ENCODE data around the gene MSI2.

MSI2 gene

GRCh38 chr17:57377094-57377493 lies 120.8 kb downstream of the MSI2 start:
- Histone ChIP-seq H3K27ac (ENCODE audit: low read depth, low read length) (no peak overlapping the region), H3K9ac (ENCODE audit: low read length) (no peak overlapping the region), H3K4me3 (ENCODE audit: low read length) (no peak overlapping the region), H3K4me1 (ENCODE audit: control insufficient read depth, insufficient read depth, low read length) (no peaks in the 10 kb centered on the region), H3K27me3 (ENCODE audit: control insufficient read depth, insufficient read depth, low read length) (no peaks in the 10 kb centered on the region), H3K36me3 (ENCODE audit: control insufficient read depth, insufficient read depth, low read length) (peaks cover 3% of the 10 kb centered on the region)

- no peaks in the 10 kb centered on the region for H3K36me3 ChIP-seq (ENCODE audit: control insufficient read depth, insufficient read depth, low read length)
- H3K27me3 ChIP-seq (ENCODE audit: control insufficient read depth, insufficient read depth, low read length) = no peaks in the 10 kb centered on the region
- no peak overlapping the region for H3K27ac ChIP-seq (ENCODE audit: low read depth, low read length)
- H3K4me1 ChIP-seq (ENCODE audit: control insufficient read depth, insufficient read depth, low read length) = no peaks in the 10 kb centered on the region
- no peak overlapping the region for H3K4me3 ChIP-seq (ENCODE audit: low read length)
- no peak overlapping the region for H3K9ac ChIP-seq (ENCODE audit: low read length)
Measured at GRCh38 chr17:57379237-57379894, 123.0 kb downstream of the MSI2 start.

GRCh38 chr17:57379895-57380434 lies 123.6 kb downstream of the MSI2 start:
- H3K9ac ChIP-seq (ENCODE audit: low read length) = no peak overlapping the region
- H3K4me1 ChIP-seq (ENCODE audit: control insufficient read depth, insufficient read depth, low read length) = no peaks in the 10 kb centered on the region
- no peak overlapping the region for H3K4me3 ChIP-seq (ENCODE audit: low read length)
- H3K36me3 ChIP-seq (ENCODE audit: control insufficient read depth, insufficient read depth, low read length) = no peaks in the 10 kb centered on the region
- no peaks in the 10 kb centered on the region for H3K27me3 ChIP-seq (ENCODE audit: control insufficient read depth, insufficient read depth, low read length)
- H3K27ac ChIP-seq (ENCODE audit: low read depth, low read length) = no peak overlapping the region

- H3K36me3 ChIP-seq (ENCODE audit: control insufficient read depth, insufficient read depth, low read length) = no peaks in the 10 kb centered on the region
- no peaks in the 10 kb centered on the region for H3K27me3 ChIP-seq (ENCODE audit: control insufficient read depth, insufficient read depth, low read length)
- no peak overlapping the region for H3K27ac ChIP-seq (ENCODE audit: low read depth, low read length)
- no peak overlapping the region for H3K9ac ChIP-seq (ENCODE audit: low read length)
- H3K4me3 ChIP-seq (ENCODE audit: low read length) = no peak overlapping the region
- H3K4me1 ChIP-seq (ENCODE audit: control insufficient read depth, insufficient read depth, low read length) = no peaks in the 10 kb centered on the region
Measured at GRCh38 chr17:57381498-57381897, 125.2 kb downstream of the MSI2 start.

- Histone ChIP-seq H3K4me1 (ENCODE audit: control insufficient read depth, insufficient read depth, low read length) (no peaks in the 10 kb centered on the region), H3K27ac (ENCODE audit: low read depth, low read length) (no peak overlapping the region), H3K36me3 (ENCODE audit: control insufficient read depth, insufficient read depth, low read length) (no peaks in the 10 kb centered on the region), H3K4me3 (ENCODE audit: low read length) (no peak overlapping the region), H3K9ac (ENCODE audit: low read length) (no peak overlapping the region), H3K27me3 (ENCODE audit: control insufficient read depth, insufficient read depth, low read length) (no peaks in the 10 kb centered on the region)
Measured at GRCh38 chr17:57384219-57384618, 127.9 kb downstream of the MSI2 start.

GRCh38 chr17:57385975-57386374 lies 129.7 kb downstream of the MSI2 start:
- no peak overlapping the region for H3K9ac ChIP-seq (ENCODE audit: low read length)
- H3K27me3 ChIP-seq (ENCODE audit: control insufficient read depth, insufficient read depth, low read length) = no peaks in the 10 kb centered on the region
- no peak overlapping the region for H3K4me3 ChIP-seq (ENCODE audit: low read length)
- no peaks in the 10 kb centered on the region for H3K36me3 ChIP-seq (ENCODE audit: control insufficient read depth, insufficient read depth, low read length)
- no peaks in the 10 kb centered on the region for H3K4me1 ChIP-seq (ENCODE audit: control insufficient read depth, insufficient read depth, low read length)
- no peak overlapping the region for H3K27ac ChIP-seq (ENCODE audit: low read depth, low read length)

- H3K27me3 ChIP-seq (ENCODE audit: control insufficient read depth, insufficient read depth, low read length) = no peaks in the 10 kb centered on the region
- no peaks in the 10 kb centered on the region for H3K36me3 ChIP-seq (ENCODE audit: control insufficient read depth, insufficient read depth, low read length)
- H3K4me3 ChIP-seq (ENCODE audit: low read length) = no peak overlapping the region
- no peak overlapping the region for H3K27ac ChIP-seq (ENCODE audit: low read depth, low read length)
- no peaks in the 10 kb centered on the region for H3K4me1 ChIP-seq (ENCODE audit: control insufficient read depth, insufficient read depth, low read length)
- no peak overlapping the region for H3K9ac ChIP-seq (ENCODE audit: low read length)
Measured at GRCh38 chr17:57387575-57387974, 131.3 kb downstream of the MSI2 start.

GRCh38 chr17:57388131-57388725 lies 131.9 kb downstream of the MSI2 start:
- no peak overlapping the region for H3K27ac ChIP-seq (ENCODE audit: low read depth, low read length)
- no peak overlapping the region for H3K4me3 ChIP-seq (ENCODE audit: low read length)
- H3K36me3 ChIP-seq (ENCODE audit: control insufficient read depth, insufficient read depth, low read length) = no peaks in the 10 kb centered on the region
- H3K27me3 ChIP-seq (ENCODE audit: control insufficient read depth, insufficient read depth, low read length) = no peaks in the 10 kb centered on the region
- H3K9ac ChIP-seq (ENCODE audit: low read length) = no peak overlapping the region
- H3K4me1 ChIP-seq (ENCODE audit: control insufficient read depth, insufficient read depth, low read length) = no peaks in the 10 kb centered on the region

GRCh38 chr17:57389473-57389872 lies 133.2 kb downstream of the MSI2 start:
- H3K27me3 ChIP-seq (ENCODE audit: control insufficient read depth, insufficient read depth, low read length) = no peaks in the 10 kb centered on the region
- H3K27ac ChIP-seq (ENCODE audit: low read depth, low read length) = no peak overlapping the region
- H3K9ac ChIP-seq (ENCODE audit: low read length) = no peak overlapping the region

GRCh38 chr17:57391076-57391825 lies 134.9 kb downstream of the MSI2 start:
- H3K4me1 ChIP-seq (ENCODE audit: control insufficient read depth, insufficient read depth, low read length) = no peaks in the 10 kb centered on the region
- no peak overlapping the region for H3K27ac ChIP-seq (ENCODE audit: low read depth, low read length)
- no peak overlapping the region for H3K9ac ChIP-seq (ENCODE audit: low read length)
- no peaks in the 10 kb centered on the region for H3K36me3 ChIP-seq (ENCODE audit: control insufficient read depth, insufficient read depth, low read length)
- H3K4me3 ChIP-seq (ENCODE audit: low read length) = no peak overlapping the region
- H3K27me3 ChIP-seq (ENCODE audit: control insufficient read depth, insufficient read depth, low read length) = no peaks in the 10 kb centered on the region

More at GRCh38 chr17:57389473-57389872, 133.2 kb downstream of the MSI2 start:
- H3K4me1 ChIP-seq (ENCODE audit: control insufficient read depth, insufficient read depth, low read length) = no peaks in the 10 kb centered on the region
- no peaks in the 10 kb centered on the region for H3K36me3 ChIP-seq (ENCODE audit: control insufficient read depth, insufficient read depth, low read length)
- H3K4me3 ChIP-seq (ENCODE audit: low read length) = no peak overlapping the region

- no peak overlapping the region for H3K27ac ChIP-seq (ENCODE audit: low read depth, low read length)
- H3K4me1 ChIP-seq (ENCODE audit: control insufficient read depth, insufficient read depth, low read length) = no peaks in the 10 kb centered on the region
- no peaks in the 10 kb centered on the region for H3K27me3 ChIP-seq (ENCODE audit: control insufficient read depth, insufficient read depth, low read length)
- no peaks in the 10 kb centered on the region for H3K36me3 ChIP-seq (ENCODE audit: control insufficient read depth, insufficient read depth, low read length)
- H3K9ac ChIP-seq (ENCODE audit: low read length) = no peak overlapping the region
- H3K4me3 ChIP-seq (ENCODE audit: low read length) = no peak overlapping the region
Measured at GRCh38 chr17:57391857-57392471, 135.6 kb downstream of the MSI2 start.

- Histone ChIP-seq H3K4me3 (ENCODE audit: low read length) (no peak overlapping the region), H3K4me1 (ENCODE audit: control insufficient read depth, insufficient read depth, low read length) (no peaks in the 10 kb centered on the region), H3K9ac (ENCODE audit: low read length) (no peak overlapping the region), H3K36me3 (ENCODE audit: control insufficient read depth, insufficient read depth, low read length) (no peaks in the 10 kb centered on the region), H3K27ac (ENCODE audit: low read depth, low read length) (no peak overlapping the region), H3K27me3 (ENCODE audit: control insufficient read depth, insufficient read depth, low read length) (no peaks in the 10 kb centered on the region)
Measured at GRCh38 chr17:57393368-57393767, 137.0 kb downstream of the MSI2 start.
